T47D (cell line): ENCODE measurements around the gene CAV2.
"Not testable (repeated sequence)": the region's sequence is repeated elsewhere in the genome, so short reads cannot be mapped to it uniquely, and the experiment has no call there.

ENCODE experiments used
- DNase-seq, 2 experiments: peaks; one replicate each; pipeline versions ENCODE4 v3.0.0 to v3.0.0-alpha.2; 2011 to 2012; ENCODE audit warnings: low read depth in 1 of 2, low spot score in 1 of 2
- JUND ChIP-seq: IDR thresholded peaks from 2 replicates; pipeline ENCODE4 v1.6.1; 2012; ENCODE audit warnings: low read depth
- in situ Hi-C: cut with HindIII; loops from 2 replicates; pipeline ENCODE4 v1.10.0; 2016; ENCODE audit warnings: low sequenced_read_pairs, low pct_unique_long_range_greater_than_20kb

The CAV2 gene

DNA sequence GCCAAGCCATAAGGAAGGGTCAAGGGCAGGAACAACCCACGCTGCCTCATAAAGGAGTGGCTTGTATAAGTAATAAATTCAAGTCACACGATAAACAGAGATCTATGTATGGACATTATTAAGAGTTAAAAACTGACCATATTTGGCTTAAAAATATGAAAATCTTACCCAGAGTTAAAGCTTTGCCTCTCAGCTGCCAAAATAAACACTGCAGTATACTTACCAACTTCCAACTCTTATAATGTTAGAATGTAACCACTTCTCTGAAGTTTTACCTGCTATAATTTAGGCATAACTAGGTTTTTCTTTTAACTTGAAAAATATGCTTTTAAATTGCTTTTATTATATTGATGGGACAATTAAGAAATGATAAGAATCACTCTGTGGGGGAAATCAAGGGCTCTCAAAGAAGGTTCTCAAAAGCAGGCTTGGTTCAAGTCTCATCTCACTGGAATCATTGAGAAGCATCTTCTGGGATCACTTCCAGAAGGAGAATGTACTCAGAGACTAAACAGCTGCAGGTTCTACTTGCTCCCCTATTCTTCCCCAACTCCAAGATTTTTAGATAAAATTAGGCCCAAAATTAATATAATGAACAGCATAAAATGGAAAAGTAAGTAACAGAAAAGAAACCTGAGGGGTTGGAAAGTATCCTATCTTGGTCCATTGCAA, 16.1 kb upstream of the CAV2 start:
- DNase-seq, result no peak
- in situ Hi-C loops, result no loop called here
- TF ChIP-seq JUND, result no peak

DNA sequence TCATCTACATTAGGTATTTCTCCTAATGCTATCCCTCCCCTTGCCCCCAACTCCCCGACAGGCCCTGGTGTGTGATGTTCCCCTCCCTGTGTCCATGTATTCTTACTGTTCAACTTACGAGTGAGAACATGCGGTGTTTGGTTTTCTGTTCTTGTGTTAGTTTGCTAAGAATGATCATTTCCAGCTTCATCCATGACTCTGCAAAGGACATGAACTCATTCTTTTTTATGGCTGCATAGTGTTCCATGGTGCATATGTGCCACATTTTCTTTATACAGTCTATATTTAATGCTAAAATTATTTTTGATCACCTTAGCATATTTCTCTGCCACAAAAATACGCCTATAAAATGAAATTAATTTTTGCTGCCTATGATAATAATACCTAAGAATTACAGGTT, 15.1 kb upstream of the CAV2 start:
- DNase-seq, in situ Hi-C loops: not testable (repeated sequence)

DNA sequence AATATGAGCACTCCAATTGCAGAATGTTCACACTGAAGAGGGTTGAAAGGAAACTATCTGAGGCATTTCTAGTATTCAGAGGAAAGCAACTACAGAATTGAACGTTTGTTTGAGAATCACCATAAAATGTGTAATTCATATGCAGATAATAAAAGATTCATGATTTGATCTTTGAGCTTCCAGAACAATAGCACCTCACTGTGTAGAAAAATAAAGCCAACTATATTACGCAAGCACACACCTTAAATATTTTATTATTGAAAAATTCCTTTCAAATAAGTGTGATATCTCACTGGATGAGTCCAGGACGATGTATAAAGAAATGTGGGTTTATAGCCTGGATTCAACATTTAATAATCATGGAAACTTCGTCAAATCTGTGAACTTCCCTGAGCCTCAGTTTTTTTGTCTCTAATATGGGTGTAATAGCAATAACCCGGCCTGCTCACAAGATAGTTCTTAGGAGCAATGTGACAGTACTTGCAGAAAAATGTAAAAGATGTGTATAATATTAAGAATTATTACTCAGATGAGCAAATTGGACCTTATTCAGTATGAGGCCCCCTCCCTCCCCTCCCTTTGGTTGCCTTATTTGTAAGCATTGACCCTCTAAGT, 11.5 kb upstream of the CAV2 start:
- no peak for DNase-seq
- in situ Hi-C loops, result no loop called here
- no peak for TF ChIP-seq JUND

DNA sequence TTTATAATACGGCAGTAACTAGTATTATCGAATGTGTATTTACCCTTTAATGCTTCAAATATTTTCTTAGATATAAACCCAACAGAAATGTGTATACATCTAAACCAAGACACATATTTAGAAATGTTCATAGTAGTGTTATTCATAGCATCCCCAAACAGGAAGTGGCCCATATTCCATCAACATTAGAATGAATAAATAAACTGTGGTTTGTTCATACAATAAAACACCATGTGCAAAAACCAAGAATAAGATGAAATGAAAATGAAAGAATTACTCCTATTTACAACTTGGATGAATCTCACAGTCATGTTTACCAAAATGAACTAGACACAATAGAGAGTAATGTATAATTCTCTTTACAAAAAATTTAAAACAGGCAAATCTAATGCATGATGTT, 9.2 kb upstream of the CAV2 start:
- no peak for TF ChIP-seq JUND
- in situ Hi-C loops, result no loop called here
- DNase-seq, result no peak

DNA sequence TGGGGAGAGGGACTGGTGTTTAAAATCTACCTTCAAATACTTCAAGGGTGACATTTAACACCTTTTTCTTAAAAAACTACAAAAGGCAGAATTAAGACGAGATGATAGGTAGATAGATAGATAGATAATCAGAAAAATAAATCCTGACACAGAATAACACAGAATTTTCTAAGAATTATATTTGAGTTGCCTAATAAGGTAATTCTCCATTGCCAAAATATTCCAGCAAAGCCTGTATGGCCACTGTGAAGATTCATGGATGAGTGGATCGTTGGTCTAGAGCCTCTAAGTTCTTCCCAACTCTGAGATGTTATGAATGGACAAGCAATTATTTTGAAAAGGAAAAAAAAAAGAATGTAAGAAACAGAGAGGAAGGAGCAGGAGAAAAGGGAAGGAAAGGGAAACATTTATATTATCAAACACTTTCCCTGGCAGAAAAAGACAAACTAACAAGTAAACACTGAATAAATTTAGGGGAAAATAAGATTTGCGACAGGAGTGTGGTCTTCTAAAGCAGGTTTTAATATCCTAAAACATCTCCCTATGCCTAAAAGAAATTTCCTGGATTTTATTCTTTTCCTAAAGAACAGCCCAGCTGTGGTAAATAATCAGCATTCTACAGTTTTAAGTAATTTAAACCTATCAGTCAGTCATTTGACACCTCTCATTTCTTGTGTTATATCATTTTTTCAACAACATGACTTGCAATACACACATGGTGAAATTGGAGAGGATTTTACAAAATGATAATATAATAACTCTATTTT, 7.5 kb upstream of the CAV2 start:
- no peak for DNase-seq
- in situ Hi-C loops, result no loop called here
- TF ChIP-seq JUND, result no peak

DNA sequence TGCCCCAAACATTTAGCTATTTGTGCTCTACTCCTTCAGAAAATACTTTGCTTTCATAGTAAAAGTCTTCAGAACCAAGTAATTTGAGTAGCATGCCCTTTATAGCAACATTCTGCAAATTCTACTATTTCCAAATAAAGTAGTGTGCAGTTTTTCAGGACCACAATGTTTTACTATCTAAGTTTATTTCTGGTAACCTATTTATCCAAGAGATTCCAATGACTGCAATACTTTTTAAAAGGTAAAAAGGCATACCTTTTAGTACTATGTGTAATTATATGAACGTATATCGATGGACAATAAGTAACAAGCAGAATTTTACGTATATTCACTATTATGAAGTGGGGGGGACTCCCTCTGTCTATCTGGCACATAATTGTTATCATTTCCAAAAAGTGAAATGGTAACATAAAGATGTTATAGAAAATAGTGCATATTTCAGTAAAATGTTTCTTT, 6.9 kb upstream of the CAV2 start:
- in situ Hi-C loops, result no loop called here
- DNase-seq, result no peak
- no peak for TF ChIP-seq JUND

DNA sequence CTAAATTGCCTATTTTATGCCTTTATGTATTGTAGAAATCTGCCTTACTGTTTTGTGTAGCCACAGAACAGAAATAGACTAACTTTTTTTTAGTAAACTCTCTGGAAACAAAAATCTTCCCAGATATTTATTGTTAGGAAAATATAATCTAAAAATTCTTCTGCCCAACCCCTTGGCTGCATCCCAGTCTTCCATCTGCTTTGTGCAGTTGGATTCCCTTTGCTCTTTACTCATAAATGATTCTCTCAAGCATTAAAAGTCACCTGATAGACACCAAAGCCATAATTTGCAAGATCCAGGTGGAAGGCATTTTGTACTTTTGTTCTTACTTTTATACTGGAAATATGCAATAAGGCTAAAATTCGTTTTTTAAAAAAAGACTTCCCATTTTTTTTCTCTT, 6.1 kb upstream of the CAV2 start:
- no peak for TF ChIP-seq JUND
- in situ Hi-C loops, result no loop called here

DNA sequence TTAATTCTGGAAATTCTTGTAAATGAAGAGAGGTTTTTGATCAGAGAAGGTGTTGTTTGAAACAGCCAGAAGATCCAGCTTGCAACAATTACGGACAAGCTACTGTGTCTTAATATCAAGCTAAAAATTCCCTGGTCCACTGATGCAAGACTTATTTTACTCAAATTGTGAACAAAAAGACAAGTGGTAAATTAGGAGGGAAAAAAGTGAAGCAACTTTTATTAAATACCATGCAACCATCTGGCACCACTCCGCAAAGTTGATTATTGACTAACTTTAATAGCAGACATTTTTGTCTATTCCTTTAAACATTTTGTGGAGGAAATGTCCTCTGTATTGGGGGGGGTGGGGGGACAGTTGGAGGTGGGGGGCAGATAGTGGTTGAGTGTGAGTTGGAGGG, 5.1 kb upstream of the CAV2 start:
- no peak for DNase-seq
- in situ Hi-C loops, result no loop called here

More for the DNA sequence above, 6.1 kb upstream of the CAV2 start:
- no peak for DNase-seq

DNA sequence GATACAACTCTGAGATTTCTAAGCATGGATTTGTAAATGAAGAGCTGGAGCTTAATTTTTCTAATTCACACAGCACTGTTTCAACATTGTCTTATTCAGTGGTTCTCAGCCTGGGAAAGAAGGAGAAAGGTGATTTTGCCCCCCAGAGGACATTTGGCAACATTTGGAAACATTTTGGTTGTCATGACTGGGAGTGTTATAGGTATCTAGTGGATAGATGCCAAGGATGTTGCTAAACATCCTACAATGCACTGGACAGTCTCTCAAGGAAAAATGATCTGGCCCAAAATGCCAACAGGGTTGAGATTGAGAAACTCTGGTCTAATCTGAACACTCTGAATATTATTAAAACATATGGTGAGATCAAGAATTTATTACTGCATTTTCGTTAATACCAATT, 3.8 kb upstream of the CAV2 start:
- no peak for DNase-seq
- no peak for TF ChIP-seq JUND
- in situ Hi-C loops, result no loop called here

More for the DNA sequence above, 5.1 kb upstream of the CAV2 start:
- no peak for TF ChIP-seq JUND

DNA sequence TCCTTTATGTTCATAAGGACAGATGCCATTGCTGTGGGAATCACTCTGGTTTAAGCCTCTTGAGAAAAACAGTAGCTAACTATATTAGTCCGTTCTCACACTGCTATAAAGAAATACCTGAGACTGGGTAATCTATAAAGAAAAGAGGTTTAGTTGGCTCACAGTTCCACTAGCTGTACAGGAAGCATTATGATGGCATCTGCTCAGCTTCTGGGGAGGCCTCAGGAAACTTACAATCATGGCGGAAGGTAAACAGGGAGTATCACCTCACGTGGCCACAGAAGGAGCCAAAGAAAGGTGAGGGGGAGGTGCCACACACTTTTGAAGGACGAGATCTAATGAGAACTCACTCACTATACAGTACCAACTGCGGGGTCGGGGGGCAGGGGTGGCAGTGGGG, 2.9 kb upstream of the CAV2 start:
- in situ Hi-C loops, result no loop called here
- no peak for TF ChIP-seq JUND
- no peak for DNase-seq

DNA sequence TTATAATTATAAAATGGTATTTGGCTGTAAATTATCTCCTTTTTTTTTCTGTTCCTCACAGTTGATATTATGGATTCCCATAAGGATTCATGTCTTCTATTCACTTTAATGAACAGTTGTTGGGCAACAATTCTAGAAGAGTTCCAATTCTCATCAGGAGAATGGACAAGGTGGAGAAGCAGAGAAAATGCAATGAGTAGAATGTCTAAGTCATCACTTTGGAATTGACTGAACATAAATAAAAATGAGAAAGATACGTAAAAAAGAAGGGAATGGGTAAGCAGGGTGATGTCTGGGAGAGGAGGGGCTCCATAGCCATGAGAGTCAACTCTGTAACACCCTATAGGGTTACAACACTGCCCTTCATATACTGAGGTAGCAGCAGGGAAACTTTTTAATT, 1.8 kb upstream of the CAV2 start:
- DNase-seq, result no peak
- in situ Hi-C loops, result no loop called here
- no peak for TF ChIP-seq JUND

DNA sequence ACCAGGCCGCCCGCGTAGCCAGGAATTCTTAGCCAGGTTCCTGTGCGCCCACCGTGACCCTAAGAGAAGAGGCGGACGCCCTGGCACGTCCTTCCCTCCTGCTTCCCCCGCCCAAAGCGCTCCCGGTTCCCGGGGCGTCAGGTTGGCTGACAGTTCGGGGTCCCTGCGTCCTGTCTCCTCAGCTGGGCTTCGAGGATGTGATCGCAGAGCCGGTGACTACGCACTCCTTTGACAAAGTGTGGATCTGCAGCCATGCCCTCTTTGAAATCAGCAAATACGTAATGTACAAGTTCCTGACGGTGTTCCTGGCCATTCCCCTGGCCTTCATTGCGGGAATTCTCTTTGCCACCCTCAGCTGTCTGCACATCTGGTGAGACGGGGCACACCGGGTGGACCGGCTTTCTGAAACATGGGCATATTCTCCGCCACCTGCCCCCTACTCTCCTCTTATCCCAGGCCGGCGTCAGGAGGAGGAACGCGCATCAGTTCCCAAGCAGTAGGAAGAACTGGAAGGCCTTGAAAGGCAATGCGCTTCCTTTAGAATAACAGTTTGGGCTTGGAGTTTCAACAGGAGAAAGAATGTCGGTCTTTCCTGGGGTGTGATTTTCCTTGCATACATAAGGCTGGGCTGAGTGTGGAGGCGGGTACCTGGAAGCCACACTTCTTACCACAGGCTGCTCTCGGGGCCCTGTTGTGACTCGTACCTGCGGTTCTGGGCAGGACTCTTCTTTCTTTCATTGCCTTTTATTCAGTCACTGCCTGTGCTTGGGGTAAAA, 728 bp downstream of the CAV2 start:
- in situ Hi-C loops, result no loop called here
- no peak for DNase-seq

More for the DNA sequence above, 728 bp downstream of the CAV2 start:
- no peak for TF ChIP-seq JUND
